ENCODE data around the gene FABP1. TPM values are rescaled to one million over a fixed set of nuclear protein-coding genes. Genes with fewer than 3 reads are reported as not detected.

FABP1 gene
- total and polyA plus RNA-seq, 9 of the 15 experiments (the other 6 are each of a cell fraction or from before 2014, with no cell fraction given) = 0.64 TPM; not detected in 8

- TF ChIP-seq NR2C2 (CRISPR knock-in tag; IDR thresholded peaks at IDR 0.05) = no peak
- no peak for TF ChIP-seq NR2C2 (tag; IDR thresholded peaks at IDR 0.05)
- no peak for TF ChIP-seq TGIF2 (CRISPR knock-in tag; IDR thresholded peaks at IDR 0.05)
- no peak for TF ChIP-seq SIRT6 (IDR thresholded peaks at IDR 0.05; ENCODE audit: low read depth, low read length)
- TF ChIP-seq ZZZ3 (IDR thresholded peaks at IDR 0.05) = no peak
- TF ChIP-seq PHB2 (IDR thresholded peaks at IDR 0.05; ENCODE audit: low read depth) = no peak
Observed at GRCh38 chr2:88165332-88166003, 37.6 kb upstream of the FABP1 start (continued).

DNA sequence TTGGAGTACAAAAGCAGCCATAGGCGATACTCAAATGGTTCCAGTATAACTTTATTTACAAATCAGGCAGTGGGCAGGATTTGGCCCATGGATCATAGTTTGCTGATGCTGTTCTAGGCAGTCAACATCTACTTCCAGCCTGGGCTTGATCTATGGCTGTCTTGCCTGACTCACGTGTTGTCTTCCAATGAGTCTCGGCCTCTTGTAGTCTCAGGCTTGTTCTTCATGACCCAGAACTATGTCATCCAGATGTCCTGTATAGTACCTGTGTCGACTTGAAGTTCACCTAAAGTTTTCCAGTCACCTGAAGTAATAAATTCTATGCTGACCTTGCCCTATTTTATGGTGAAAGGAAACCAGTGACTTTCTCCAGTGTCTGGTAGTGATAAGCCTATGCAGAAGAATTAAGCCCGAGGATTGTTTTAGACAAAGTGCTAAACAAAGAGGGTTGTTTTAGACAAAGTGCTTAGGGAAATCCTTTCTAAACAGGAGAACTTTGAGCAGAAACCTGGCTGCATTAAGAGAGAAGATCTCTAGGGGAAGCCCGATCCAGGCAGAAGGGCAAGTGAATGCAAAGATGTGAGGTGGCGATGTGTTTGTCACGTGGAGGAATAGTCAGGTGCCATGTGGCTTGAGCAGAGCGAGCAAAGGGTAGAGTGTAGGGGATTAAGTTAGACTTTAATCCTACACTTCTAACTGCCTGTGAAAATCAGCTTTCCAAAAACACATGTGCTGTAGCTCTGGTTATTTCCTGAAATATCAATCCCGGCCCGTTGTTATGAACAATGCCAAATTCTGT lies 33.8 kb upstream of the FABP1 start:
- FAIRE-seq = no peak
- no peaks in the 10 kb centered on the region; a peak in 1 of 5 replicates for H3K4me1 ChIP-seq (replicated peaks in 1 of 2; ENCODE audit: control insufficient read depth in 2 of 2, insufficient read depth in 2 of 2, low read length in 2 of 2)
- H3K9me3 ChIP-seq (replicated peaks; ENCODE audit: control insufficient read depth, insufficient read depth, low read depth, low read length) = no peaks in the 10 kb centered on the region
- no peak overlapping the region for H3K27ac ChIP-seq (ENCODE audit: extremely low read depth, low read depth, low read length)
- CTCF ChIA-PET (ENCODE audit: low intra/inter-chr PET ratio) = no interaction called here
- H3K27me3 ChIP-seq (ENCODE audit: control insufficient read depth in 2 of 2, insufficient read depth in 2 of 2, low read length in 2 of 2) = peaks cover 11 to 12% of the 10 kb centered on the region in 2 experiments; a peak in 3 of 5 replicates
- ATAC-seq = no peak
- in situ Hi-C loops (cut with MboI) (no loop called here), intact Hi-C loops (cut with micrococcal nuclease) (loop anchor here (5.0 kb wide), 1 partner anchor 144 kb away; the partner anchor contains the start of gene RNU2-63P)
- POLR2A ChIA-PET = no interaction called here
- H2AFZ ChIP-seq (ENCODE audit: low read depth, low read length) = no peak overlapping the region
- 8% methylated on average over 11 of the region's 11 CpGs for WGBS (ENCODE audit: insufficient coverage, low coverage, missing lambda C conversion rate)
- H3K79me2 ChIP-seq (ENCODE audit: control insufficient read depth, insufficient read depth, low read length) = no peaks in the 10 kb centered on the region
- H3K9me1 ChIP-seq (ENCODE audit: control insufficient read depth, insufficient read depth, low read length) = no peaks in the 10 kb centered on the region
- BruUV-seq (replicated peaks) = no TSS peak
- no peak for TF ChIP-seq MEIS2 (IDR thresholded peaks at IDR 0.05; ENCODE audit: partially characterized antibody)
- no peak for TF ChIP-seq PRMT5 (CRISPR knock-in tag; IDR thresholded peaks at IDR 0.05)
- no peak for TF ChIP-seq ZNF133 (CRISPR knock-in tag; IDR thresholded peaks at IDR 0.05)
- no peak for TF ChIP-seq ZNF263 (CRISPR knock-in tag; IDR thresholded peaks at IDR 0.05; ENCODE audit: borderline replicate concordance)
- TF ChIP-seq PCBP1 (IDR thresholded peaks at IDR 0.05; ENCODE audit: low read depth, low read length, poor library complexity, severe bottlenecking) = no peak
- TF ChIP-seq DLX4 (CRISPR knock-in tag; IDR thresholded peaks at IDR 0.05) = no peak
- no peak for TF ChIP-seq FUS (optimal IDR thresholded peaks at IDR 0.05; ENCODE audit: low read depth, low read length)
- no peak for TF ChIP-seq ZNF766 (CRISPR knock-in tag; conservative IDR thresholded peaks at IDR 0.05)
- no peak overlapping the region for H3K9ac ChIP-seq (ENCODE audit: insufficient read depth in 1 of 2, low read depth in 2 of 2, low read length in 2 of 2)
- no peak overlapping the region for H3K4me2 ChIP-seq (ENCODE audit: insufficient read depth, low read length)
- H3K4me3 ChIP-seq = no peak overlapping the region
- no peaks in the 10 kb centered on the region for H3K36me3 ChIP-seq (ENCODE audit: control insufficient read depth, insufficient read depth, low read length)
- no peaks in the 10 kb centered on the region for H4K20me1 ChIP-seq (replicated peaks; ENCODE audit: control insufficient read depth, insufficient read depth, low read length)
- no peak for DNase-seq (ENCODE audit: extremely low read depth in 1 of 4, low spot score in 3 of 4)

Measured in K562 (cell line).